CD4-positive, alpha-beta T cell treated with Interleukin-21 for 1 hour (primary cell): ENCODE results near the gene PPM1F.
"Not testable (repeated sequence)": the region's sequence is repeated elsewhere in the genome, so short reads cannot be mapped to it uniquely, and the experiment has no call there.

Experiments used
- DNase-seq: peaks from one replicate; pipeline ENCODE4 v3.0.0-alpha.2; 2020

PPM1F gene

DNA sequence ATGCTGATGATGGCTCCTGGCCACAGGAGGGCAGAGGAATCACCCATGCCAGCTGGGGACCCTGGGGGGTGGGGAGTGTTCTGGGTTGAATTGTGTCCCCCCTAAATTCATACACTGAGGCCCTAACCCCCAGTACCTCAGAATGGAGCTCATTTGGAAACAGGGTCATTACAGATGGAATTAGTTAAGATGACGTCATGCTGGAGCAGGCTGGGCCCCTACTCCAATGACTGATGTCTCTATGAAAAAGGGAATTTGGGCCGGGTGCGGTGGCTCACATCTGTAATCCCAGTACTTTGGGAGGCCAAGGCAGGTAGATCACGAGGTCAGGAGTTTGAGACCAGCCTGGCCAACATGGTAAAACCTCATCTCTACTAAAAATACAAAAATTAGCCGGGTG, 12.7 kb downstream of the PPM1F start:
- DNase-seq, result not testable (repeated sequence)

DNA sequence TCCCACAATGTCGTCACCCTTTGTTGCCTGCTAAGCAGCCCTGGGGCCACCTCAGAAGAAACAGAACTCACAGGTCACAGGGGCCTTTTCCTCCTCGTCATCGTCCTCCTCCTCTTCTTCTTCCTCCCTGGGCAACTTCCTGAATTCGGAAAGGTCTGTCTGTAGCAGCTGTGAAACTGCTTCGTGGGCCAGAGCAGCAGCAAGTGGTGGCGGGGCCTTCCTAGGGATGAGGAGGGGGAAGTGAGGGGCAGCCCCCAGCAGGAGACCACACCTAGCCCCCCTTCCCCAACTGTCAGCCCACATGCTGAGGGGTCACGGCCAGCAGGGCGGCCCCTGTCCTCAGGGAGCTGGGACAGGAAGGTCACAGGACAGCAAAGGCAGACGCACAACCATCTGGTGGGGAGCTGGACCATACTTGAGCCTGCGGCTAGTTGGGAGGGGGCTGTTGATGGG, 13.2 kb downstream of the PPM1F start:
- peak; percentile 21 for DNase-seq

DNA sequence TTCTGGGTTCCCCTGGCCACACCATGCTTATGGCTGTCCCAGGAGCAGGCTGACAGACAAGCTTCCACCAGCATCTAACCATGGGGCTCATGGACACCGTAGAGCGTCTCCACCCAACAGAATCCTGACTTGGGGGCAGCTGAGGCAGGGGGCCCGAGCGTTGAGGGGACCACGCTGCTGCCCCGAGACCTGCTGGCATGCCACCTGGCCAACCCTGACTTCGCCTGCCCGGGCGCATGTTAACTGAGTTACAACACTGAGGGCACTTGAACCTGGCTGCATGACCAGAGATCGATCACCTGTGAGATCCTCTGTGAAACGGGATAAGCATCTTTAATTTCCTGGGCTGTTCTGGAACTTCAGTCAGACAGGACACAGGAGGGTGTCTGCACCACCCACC, 13.7 kb downstream of the PPM1F start:
- no peak for DNase-seq

DNA sequence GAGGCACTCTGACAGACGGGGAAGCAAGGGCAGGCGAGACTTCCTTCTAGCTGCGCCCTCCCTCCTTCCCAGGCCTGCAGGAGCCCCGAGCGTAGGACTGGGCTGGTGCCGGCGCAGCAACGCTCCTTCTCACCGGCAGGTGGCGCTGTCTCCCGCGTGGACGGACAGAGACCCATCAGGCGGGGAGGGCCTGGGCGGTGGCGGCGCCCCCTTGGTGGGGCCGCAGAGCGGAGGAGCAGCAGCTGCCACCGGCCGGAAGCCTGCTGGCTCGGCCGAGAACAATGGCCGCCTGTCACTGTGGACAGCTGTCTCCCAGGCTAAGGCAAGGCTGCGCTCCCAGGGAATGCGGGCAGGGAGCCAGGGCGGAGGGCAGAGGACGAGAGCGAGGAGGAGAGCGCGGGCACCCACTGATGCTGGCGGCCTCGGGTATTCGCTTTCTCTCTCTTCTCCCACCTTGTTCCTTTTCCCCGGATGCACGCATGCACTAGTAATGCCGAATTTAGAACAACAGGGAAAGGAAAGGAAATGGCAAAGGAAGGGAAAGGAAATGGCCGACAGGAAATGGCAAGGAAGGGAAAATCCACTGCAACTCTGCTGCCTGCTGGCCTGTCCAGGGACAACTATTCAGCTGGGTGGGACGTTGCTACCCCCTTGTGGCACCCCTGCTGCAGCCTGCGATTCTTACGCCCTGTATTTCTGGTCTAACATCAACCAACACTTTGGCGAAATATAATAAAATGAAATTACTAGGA, 14.4 kb downstream of the PPM1F start:
- peak; percentile 91 for DNase-seq

DNA sequence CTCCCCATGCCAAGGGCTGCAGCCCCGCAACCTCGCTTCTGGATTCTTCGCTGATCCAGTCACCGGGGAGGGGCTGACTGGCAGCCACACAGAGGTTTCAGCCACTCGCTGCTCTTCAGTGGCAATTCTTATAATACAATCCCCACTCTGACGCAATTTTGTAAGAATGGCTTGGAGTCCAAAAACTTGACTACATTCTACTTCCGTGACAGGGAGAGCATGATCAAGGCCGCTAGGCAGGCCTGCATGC, 14.9 kb downstream of the PPM1F start:
- no peak for DNase-seq

DNA sequence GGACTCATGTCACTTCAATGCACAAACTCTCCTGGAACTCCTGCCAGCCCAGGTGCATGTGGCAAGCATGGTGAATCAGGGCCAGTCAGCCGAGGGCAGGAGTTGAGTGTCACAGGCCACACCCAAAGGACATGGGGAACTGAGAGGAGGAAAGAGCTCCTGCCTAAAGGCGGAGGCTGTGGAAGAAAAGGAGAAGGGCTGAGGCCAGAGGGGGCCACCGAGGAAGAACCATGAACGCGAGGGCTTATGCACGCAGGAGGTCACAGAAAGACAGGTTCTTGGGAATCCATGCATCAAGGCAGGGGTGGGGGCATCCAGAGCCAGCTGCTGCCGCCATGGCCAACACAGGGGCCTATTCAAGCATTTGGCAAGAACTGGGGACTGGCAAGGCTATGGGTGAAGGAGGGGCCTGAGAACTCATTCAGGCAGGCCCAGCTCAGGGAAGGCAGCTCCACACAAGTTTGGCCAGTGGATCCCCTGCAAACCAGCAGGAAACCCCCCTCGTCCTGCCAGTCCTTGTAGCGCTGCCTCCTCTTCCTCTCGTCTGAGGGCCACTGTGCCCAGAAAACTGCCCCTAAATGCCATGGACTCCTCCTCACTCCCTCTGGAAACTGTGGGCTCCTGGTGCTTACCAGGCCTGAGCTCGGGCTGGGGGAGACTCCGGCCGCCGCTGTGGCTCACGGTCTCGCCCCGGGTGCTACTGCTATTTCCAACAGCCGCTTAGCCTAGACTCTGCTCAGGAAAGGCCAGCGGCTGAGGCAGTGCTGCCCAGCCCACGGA, 15.4 kb downstream of the PPM1F start:
- DNase-seq, result peak; percentile 15

DNA sequence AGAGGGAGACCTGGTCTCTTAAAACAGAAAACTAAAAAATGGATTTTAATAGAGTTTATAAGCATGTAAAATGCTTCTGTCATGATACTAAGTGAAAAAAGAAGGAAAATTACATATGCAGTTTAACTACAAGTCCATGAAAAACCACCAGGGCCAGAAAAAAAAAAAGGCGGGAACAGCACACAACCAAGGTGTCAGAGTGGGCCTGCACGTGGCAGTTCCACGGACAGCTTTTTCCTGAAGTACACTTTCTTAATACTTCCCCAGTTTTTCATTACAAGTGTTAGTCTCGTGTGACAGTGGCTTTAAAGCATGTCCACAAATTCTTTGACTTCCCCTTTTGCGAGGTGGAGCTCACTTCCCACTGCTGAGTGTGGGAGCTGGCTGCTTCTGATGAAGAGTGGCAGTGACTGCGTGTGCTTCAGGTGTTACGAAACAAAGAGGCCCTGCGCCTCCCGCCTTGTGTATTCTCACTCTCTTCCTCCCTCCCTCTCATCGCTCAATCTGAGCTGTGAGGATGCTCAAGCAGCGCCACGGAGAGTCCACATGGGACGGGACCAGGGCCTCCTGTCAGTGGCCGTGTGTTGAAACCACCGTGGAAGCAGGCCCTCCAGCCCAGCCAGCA, 16.4 kb downstream of the PPM1F start:
- peak; percentile 35 for DNase-seq

DNA sequence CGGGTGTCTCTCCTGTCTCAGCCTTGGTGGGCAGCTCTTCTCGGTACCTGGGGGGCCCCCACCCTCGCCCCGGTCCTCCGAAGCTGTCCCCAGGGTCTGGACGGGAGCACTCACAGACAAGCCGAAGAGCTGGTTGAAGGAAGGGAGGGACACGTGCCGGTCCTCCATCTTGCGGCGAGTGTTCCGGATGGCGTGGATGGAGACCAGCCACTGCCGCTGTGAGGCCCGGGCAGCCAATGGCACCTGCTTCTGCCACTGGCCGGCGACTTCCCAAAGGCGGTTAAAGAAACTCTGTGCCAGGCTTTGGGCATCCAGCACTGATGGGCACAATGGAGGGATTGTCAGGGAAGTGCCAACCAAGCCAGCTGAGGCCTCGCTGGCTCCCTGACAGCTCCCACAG, 18.7 kb downstream of the PPM1F start:
- DNase-seq, result no peak

DNA sequence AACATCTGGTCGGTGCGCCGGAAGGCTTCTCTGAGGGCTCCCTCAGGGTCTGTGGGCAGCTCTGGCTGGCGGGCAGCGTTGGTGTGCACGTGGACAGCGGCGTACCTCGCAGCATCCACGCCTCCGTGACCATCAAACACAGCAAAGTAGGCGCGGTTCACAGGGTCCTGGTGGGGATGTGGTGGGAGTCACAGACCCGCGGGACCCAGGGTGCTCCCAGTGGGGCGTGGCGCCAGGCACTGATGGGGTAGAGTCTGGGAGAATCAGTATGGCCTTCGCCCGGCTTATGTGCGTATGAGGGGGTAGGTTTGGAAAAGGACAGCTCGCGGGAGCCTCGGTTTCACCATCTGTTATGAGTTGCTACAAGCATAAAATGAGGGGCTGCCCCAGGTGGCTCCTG, 19.2 kb downstream of the PPM1F start:
- DNase-seq, result no peak

DNA sequence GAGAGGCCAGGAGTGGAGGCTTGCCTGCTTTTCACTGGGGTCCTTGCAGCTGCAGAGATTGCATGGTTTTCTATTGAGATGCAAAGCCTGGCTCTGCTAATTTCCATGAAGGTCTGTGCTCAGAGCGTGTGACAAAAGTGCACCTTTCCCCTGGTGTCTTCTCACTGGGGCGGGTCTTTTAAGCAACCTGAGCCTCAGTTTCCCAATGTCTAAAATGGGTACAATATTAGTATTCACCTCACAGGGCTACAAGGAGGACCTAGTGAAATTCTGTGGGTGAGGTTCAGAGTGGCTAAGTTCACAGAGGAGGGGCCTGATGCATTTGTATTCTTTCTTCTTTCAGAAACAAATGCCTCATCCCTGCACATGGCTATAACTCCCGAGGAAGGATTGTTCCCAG, 20.3 kb downstream of the PPM1F start:
- no peak for DNase-seq

DNA sequence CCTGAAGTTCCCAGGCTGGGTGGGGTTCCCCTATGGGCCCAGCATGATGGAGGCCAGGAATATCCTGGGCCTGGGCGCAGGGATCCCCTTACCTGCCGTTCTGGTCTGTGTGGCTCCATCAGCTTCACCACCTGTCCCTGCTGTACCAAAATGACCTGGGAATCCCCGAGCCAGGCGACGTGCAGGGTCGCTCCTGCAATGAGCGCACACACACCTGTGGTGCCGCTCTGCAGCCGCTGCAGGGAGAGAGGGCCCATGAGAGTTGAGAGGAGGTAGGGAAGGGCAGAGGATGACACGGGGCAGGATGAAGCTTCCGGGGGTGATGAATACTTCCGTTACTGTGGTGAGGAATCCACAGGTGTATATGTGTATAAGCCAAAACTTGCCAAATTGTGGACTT, 21.6 kb downstream of the PPM1F start:
- no peak for DNase-seq

DNA sequence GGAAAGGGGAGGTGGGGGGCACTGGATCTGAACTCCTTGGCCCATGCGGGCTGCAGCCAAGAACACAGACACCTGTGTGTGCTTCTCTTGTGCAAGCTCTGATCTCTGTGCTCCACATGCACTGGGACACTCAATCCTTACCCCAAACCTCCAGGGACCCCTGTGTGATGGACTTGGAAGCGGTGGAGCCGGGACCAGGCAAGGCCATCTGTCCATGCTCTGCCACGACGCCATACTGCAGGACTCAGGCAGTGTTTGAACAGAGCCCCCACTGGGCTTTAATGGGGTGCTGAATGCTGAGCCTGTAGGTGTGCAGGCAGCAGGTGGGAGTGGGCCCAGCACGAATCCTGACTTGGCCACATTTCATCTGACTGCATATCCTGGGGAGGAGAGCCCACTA, 23.4 kb downstream of the PPM1F start:
- no peak for DNase-seq

DNA sequence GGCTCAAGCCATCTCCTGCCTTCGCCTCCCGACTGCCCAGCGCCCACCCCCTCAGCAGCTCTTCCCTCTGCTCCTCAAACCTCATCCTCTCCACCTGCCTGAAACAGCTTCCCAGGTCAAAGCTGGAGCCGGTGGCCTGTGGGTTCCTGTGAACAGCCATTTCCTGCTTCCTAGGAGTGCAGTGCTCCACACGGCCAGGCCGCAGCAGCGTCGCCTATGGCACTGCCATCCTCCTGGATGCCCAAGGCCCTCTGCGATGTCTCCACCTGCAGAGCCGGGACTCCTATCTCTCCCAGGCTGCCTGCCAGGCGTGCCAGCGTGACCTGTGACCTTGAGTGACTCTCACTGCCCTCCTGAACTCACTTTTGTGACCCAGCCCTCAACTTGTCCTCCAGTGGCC, 24.6 kb downstream of the PPM1F start:
- no peak for DNase-seq

DNA sequence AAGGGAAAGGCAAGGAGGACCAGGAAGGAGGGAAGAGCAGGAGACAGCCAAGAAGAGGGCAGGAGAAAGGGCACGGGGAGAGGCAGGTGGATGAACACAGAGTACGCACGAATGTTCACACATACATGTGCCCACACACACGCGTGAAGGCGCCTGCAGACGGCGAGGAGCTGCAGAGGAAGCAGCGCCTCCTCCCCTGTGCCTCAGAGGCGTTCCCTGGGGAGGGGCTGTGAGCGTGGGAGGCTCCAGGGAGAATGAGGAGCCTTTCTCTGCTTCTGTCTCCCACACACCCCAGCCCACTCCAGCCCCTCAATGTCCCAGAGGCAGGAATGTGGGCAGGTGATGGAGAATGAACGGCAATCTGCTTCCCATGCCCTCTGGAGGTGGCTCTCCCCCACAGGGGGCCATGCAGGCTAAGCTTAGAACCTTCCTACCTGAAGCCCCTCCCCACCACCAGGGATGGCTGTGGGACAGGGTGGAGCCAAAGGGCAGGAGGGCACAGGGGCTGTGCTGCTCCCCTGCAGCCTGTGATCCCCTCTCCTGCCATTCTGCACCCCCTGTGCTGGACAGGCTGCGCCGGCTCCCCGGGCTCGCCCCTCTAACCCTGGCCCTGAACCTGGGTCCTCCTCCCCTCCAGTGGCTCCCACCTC, 25.3 kb downstream of the PPM1F start:
- DNase-seq, result no peak

DNA sequence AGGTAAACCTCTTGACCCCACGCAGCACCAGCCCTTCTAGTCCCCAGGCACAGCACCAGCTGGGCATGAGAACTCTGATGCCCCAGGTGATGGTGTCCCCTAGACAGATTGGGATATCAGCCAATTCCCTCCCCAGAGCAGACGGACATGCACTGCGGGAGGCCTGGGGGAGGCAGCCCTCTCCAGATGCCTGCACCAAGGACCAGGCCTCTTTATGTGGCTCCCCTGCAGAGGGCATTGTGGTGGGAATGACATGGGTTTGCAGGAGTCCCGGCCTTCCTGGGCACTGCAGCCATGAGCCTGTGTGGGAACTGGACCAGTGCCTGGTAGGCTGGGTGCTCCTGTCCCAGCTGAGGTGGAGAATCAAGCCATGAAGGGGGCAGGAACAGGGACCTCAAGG, 25.9 kb downstream of the PPM1F start:
- DNase-seq, result no peak

DNA sequence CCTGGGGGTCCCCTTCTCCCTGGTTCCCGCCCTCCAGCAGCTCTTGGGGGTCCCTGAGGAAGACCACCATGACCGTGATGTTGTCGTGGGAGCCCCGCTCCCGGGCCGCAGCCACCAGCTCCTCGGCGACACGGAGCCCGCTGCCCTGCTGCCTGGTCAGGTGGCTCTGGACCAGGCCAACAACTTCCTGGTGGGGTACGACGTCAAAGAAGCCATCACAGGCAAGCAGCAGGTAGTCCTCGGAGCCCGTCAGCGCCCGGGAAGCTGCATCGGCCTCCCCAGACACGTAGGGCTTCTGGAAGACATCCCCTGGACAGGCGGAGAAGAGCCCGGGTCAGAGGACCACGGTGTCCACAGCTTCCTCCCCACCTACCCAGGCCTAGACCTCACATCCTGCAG, 29.5 kb downstream of the PPM1F start:
- no peak for DNase-seq

DNA sequence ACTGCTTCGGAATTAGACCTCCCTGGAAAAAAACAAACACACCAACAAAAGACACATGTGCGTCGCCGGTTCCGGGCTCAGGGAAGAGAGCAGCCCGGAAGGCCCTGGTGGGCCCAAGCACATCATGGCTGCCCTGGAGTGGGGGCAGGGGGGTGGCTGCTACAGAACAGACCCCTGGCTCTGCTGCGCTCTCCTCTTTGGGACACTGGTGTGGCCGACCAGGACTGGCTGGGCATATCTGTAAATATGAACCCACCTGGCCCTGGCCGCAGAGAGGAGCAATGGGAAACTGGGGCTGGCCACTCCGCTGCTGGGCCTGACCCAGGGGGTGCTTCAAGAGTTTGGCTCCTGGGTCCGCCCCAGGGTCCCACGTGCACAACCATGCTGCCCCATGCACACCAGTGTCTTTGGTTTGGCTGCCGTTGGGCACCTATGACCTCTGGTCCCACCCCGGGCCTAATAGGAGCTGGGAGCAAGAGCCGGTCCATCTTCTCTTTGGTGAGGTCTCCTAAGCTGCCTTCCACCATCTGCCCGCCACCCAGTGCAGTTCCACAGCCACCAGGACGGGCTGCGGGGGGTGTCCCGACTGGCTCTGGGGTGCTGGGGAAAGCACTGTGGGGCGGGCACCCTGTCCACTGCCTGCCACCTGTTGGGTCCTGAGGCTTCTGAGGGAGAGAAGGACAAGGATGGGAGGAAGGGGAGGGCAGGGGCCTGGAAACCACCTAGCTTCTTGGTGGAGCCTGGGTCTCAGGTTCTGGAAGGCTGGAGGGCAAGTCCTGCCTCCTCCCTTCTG, 30.1 kb downstream of the PPM1F start:
- DNase-seq, result no peak

DNA sequence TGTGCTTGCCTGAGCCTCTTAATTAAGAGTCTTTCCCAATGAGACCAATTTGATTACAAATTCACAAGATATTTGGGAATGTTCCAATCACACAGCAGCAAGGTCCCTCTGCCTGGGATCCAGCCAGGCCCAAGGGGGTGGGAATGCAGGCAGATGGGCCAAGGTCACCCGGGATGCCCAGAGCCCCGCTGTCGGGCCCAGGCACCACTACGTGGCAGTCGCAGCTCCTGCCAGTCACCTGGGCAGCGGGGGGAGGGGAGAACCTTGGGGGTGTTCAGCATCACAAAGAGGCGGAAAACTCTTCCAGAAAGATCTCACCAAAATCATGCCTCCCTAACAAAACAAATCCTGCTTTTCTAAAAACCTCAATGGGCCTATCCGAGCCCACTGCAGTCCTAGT, 30.9 kb downstream of the PPM1F start:
- no peak for DNase-seq

DNA sequence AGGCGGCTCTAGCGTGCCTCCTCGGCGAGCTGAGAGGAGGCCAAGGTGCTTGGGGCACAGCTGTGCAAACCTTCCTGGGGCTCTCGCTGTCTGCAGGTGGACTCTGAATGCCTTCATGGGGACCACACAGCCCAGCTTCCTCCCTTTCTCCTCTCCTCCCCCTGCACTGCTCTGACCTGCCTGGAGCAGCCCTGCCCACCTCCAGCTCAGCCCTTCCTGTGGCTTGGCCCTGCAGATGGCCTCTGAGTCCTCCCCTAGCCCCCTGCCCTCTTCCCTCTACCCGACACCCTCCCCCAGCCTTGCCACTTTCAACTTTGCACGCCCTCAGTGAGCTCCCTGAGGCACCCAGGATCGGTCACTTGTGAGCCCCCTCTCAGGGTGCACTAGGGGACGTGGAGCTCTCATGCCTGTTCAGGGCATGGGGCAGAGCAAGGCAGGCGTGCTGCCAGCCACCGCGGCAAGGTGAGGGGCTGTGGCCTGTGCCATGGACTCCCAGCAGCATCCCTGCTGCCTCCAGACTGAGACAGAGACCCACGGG, 31.4 kb downstream of the PPM1F start:
- no peak for DNase-seq

DNA sequence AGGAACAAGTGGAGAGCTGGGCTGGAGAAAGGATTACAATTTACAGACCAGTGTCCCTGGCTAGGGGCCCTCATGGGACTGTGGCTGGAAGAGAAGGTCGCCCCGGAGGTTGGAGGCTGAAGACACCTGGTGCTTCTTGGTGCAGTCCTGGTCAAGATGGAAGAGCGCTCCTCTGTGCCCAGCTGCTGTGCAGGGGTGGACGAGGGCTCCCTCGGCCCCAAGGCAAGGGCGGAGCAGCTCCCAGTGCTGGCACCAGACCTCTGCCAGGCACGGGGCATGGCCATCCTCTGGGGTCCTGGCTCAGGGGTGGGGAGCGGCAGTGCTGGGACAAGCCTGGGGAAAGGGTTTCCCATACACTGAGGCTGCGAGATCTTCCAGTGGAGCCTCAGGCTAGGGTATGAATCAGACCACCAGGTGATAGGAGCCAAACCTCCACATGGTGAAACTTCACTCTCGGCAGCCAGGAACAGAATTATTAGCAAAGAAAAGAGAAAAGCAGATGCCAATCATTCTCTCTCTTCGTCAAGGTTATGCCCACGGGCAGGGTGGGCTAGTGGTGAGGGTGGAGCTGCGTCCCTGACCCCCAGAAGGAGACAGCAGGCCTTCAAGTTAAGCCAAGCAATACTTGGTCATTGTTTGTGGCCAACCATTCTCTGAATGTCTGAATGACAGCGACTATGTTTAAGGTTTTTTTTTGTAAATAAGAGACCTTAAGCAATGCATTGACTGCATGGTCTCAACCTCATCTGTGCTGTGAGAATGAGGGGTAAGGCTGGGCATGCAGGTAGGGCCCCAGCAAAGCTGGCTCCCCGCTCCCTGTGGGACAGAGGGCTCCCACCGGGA, 32.1 kb downstream of the PPM1F start:
- no peak for DNase-seq

DNA sequence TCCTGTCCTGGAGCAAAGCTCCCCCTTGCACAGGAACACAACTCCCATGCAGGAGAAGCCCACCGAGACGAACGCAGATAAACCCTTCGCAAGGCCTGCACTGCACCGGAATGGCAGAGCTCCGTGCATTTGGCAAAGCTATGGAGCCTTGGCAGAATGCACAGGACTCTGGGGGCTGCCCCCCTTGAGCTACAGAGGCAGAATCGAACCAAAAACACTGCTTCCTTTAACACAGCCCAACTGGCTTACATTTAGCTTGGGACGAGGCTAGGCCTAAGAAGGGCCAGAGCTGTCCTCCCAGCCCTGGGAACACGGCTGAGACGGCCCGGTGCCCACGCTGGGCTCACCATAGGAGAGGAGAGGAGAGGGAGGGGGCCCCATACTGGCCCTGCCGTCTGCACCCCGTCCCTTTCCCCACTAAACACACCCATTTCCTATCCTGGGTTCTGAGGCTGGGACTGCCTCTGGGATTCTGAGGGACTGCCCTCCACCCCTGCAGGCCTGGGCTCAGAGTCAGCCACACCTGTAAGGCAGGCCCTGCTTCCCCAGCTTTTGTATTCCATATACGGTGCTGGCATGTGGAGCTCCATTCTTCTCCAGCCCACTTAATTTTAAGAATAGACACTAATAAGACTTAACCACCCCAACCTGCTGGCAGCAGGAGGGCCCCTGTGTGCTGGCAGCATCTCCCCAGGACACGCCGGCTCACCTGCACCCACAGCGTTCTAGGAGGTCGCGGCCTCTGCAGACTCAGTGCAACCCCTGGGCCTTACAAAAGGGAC, 32.9 kb downstream of the PPM1F start:
- no peak for DNase-seq
